OCI-LY3 (cell line): ENCODE data around the gene ABTB2.

Experiments used
- CTCF ChIP-seq: fragments of 200-600, 300-600 bp; sonication (generic); IDR thresholded peaks from 2 replicates; pipeline ENCODE4 v1.5.1; 2014; ENCODE audit warnings: antibody characterized with exemption, low read length, low read depth
- EZH2phosphoT487 ChIP-seq: fragments of 200-600 bp; shearing (Covaris generic); IDR thresholded peaks from 2 replicates; pipeline ENCODE4 v1.6.1; 2018; ENCODE audit warnings: antibody characterized with exemption, mixed run types, low read depth

- TF ChIP-seq CTCF (no peak), EZH2phosphoT487 (no peak)
Measured at GRCh38 chr11:34351687-34352469, 5.9 kb downstream of the ABTB2 start.
